ENCODE measurements around the gene NAGPA. TPM values are rescaled to one million over a fixed set of nuclear protein-coding genes. Genes with fewer than 3 reads are reported as not detected.
A peak's percentile ranks its signal among the peaks of the same experiment; 100 is the strongest.
"Not testable (repeated sequence)": the region's sequence is repeated elsewhere in the genome, so short reads cannot be mapped to it uniquely, and the experiment has no call there.

NAGPA gene, protein sequence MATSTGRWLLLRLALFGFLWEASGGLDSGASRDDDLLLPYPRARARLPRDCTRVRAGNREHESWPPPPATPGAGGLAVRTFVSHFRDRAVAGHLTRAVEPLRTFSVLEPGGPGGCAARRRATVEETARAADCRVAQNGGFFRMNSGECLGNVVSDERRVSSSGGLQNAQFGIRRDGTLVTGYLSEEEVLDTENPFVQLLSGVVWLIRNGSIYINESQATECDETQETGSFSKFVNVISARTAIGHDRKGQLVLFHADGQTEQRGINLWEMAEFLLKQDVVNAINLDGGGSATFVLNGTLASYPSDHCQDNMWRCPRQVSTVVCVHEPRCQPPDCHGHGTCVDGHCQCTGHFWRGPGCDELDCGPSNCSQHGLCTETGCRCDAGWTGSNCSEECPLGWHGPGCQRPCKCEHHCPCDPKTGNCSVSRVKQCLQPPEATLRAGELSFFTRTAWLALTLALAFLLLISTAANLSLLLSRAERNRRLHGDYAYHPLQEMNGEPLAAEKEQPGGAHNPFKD
- polyA plus RNA-seq (ENCODE audit: insufficient read length in 12 of 12): 1 to 10 TPM in 10 of 12 donors, not detected in 2; 2.7 to 9.0 (median 4.5) TPM
- long read RNA-seq, donor 1, partial matches to known transcripts: 0 of 2 reads
- long read RNA-seq, donor 1, other reads (novel, unspliced or antisense): 0 of 2 reads
- long read RNA-seq, donor 2: 0 reads
- long read RNA-seq, donor 3, partial matches to known transcripts: 0 of 1 reads
- long read RNA-seq, donor 3, other reads (novel, unspliced or antisense): 0 of 1 reads
- long read RNA-seq, donor 4: 0 reads
- long read RNA-seq, donor 5: 0 reads
- long read RNA-seq, donor 6: 0 reads
- long read RNA-seq, donor 7: 0 reads
- long read RNA-seq, donor 8, partial matches to known transcripts: 0 of 1 reads
- long read RNA-seq, donor 8, other reads (novel, unspliced or antisense): 0 of 1 reads
- long read RNA-seq, donor 9, partial matches to known transcripts: 0 of 1 reads
- long read RNA-seq, donor 9, other reads (novel, unspliced or antisense): 0 of 1 reads
- long read RNA-seq, donor 10, partial matches to known transcripts: 0 of 1 reads
- long read RNA-seq, donor 10, other reads (novel, unspliced or antisense): 0 of 1 reads
- long read RNA-seq, donor 11, partial matches to known transcripts: 0 of 1 reads
- long read RNA-seq, donor 11, other reads (novel, unspliced or antisense): 0 of 1 reads

DNA sequence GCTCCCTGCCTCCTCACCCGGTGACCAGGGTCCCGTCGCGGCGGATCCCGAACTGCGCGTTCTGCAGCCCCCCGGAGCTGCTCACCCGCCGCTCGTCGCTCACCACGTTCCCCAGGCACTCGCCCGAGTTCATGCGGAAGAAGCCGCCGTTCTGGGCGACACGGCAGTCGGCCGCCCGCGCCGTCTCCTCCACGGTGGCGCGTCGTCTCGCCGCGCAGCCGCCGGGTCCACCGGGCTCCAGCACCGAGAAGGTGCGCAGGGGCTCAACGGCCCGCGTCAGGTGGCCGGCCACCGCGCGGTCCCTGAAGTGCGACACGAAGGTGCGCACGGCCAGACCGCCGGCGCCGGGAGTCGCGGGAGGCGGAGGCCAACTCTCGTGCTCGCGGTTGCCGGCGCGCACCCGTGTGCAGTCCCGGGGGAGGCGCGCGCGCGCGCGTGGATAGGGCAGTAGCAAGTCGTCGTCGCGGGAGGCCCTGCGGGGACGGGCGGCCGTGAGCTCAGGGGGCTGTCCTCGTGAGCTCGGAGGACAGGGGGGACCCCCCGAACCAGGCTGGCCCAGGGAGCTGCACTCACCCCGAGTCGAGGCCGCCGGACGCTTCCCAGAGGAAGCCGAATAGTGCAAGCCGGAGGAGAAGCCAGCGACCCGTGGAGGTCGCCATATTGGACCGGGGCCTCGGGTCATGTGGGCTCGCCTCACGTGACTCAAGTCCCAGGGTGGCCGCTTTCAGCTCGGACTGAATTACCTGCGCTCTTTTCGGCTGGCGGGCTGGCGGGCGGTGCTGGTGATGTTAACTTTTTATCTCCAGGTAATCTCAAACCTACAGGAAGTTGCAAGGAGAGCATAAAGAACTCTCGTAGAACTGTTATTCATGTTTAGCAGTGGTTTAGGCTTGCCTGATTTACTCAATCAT, at the start of gene NAGPA:
TSS of gene NAGPA (minus strand) at position 680 of the 911 bp plus-strand sequence. CDS start at position 659, 21 bp downstream.
- peak; percentile 90 for DNase-seq

DNA sequence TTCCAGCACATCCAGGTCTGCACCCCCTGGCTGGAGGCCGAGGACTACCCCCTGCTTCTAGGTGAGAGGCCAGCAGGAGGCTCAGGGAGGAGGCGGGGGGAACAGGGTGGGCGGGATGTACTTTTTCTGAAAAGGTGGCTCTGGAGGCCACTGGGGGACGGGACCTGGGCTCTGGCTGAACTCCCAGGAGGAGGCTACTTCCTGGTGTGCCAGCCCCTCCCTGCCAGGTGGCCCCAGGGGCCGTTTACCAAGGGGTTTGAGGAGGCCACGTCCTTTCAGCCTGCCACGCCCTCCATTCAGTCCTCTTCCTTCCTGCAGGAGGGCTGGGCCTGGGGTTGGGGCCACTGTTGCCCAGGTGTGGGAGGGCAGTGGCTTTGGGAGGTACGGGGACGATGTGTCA, 47.3 kb upstream of the NAGPA start:
- not testable (repeated sequence) for DNase-seq

DNA sequence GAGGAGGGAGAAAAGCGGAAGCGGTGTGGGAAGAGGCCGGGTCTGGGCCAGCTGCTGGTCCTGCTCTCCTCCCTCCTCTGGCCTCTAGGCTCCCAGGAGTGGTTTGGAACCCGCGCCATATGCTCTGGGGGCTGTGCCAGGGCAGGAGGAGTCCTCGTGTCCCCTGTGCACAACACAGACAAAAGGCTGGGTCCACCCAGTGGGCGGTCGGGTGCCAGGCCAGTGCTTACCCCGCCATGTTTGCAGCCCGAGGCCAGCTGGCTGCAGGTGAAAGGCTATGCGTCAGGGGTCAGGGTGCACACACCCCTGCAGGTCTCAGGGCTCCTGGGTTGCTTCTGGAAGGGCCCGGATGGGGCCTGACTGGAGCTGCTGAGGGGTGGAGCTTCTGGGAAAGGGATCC, 46.7 kb upstream of the NAGPA start:
- DNase-seq: not testable (repeated sequence)

DNA sequence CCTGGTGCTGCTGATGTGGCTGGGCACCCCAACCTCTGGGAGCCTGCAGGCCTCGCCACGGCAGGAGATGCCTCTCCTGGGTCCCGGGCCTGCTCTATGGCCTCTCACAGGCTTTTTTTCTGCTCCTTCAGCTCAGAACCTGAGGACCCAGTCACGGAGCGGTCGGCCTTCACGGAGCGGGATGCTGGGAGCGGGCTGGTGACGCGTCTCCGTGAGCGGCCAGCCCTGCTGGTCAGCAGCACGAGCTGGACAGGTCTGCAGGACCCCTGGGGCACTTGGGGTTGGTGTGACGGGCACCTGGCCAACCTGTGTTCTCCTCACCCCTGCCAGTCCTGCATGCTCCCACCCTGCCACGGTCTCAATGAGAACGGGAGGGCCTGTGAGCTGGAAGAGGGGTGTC, 44.9 kb upstream of the NAGPA start:
- DNase-seq: no peak

DNA sequence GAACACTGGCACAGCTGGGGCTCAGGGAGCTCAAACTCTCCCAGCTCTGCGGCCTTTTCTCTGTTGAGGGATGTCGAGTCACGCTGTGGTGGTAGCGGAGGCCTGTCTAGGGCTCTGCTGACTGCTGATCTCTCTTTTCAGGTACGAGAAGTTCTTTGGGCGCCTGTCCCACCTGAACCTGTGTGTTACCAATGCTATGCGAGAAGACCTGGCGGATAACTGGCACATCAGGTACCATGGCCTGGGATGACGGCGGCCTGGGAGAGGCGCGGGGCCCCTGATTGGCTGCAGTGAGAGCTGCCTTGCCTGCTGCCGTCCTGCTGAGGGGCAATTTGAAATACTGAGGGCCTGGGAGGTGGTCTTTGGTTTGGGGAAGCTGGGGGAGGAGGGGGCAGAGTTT, 43.6 kb upstream of the NAGPA start:
- DNase-seq: no peak

DNA sequence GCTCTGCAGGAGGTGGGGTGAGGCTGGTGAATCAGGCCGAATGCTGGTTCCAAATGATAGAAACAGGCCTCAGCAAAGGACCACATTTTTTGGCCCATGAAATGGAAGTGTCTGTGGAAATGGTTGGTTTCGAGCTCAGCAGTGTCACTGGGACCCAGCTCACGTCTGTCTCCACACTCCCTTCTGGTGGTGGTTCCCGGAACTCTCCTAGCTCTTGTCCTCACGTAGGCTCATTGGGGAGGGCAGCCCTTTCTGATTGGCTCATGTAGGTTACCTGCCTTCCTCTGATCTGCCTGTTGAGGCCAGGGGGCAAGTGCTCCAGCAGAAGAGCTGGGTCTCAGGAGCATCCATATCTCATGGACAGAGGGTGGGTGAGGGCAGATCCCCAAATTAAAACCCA, 41.9 kb upstream of the NAGPA start:
- DNase-seq: no peak

DNA sequence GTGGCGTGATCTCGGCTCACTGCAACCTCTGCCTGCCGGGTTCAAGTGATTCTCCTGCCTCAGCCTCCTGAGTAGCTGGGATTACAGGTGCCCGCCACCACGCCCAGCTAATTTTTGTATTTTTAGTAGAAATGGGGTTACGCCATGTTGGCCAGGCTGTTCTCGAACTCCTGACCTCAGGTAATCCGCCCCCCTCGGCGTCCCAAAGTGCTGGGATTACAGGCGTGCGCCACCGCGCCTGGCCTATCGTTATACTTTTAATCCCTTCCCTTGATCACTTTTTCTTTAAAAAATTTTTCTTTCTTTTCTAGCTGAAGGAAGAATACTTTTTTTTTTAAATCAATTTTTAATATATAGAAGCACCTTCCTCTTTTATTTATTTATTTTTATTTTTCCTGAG, 40.0 kb upstream of the NAGPA start:
- not testable (repeated sequence) for DNase-seq

DNA sequence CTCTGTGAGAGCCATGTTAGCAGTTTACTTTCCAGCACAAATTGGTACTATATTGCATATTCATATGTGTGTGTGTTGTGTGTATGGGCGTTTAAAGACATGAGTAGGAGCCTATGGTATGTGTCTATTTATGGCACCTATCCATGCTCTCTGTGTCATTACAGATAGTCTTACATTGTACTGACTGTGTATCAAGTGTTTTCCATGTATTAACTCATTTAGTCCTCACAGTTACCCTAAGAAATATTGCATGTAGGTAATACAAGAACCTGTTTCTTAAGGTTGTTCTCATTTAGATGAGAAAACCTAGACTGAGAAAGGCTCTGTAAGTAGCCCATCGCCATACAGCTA, 39.5 kb upstream of the NAGPA start:
- DNase-seq: no peak

DNA sequence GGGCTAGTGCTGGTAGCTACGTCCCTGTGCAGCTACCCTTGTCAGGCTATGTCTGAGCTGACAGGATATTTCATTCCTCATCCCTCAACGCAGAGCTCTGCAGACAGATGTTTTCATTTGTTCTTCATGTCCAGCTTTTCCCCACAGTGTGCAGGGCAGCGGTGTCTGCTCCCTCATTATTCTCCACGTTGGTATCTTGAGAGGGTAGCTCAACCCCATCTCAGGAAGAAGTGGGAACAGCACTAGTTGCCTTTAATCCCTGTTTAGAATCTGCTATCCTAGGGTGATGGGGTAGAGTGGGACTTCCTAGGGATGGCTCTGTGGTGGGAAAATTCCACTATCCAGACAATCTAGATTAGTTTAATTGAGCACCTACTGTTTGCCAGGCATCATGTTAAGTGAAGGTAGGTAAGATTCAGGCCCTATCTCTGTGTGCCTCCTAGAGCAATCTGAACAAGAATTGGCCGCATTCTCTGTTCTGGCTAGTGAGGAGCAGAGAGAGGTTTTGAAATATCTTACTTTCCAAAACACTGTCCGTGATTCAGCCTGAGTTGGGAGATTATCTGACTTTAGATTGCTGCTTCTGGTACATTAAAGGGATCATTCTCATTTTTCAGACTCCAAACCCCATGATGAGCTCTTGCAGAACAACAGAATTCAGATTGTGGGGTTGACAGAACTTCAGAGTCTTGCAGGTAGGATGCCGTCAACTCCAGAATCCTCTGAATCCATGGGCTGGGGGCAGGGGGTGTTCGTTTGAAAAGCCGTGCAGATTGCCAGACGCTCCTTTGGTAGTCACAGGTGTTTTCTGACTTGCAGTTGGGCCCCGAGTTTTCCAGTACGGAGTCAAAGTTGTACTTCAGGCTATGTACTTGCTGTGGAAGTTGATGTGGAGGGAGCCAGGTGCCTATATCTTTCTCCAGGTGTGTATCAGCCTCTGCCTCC, 38.9 kb upstream of the NAGPA start:
- no peak for DNase-seq

DNA sequence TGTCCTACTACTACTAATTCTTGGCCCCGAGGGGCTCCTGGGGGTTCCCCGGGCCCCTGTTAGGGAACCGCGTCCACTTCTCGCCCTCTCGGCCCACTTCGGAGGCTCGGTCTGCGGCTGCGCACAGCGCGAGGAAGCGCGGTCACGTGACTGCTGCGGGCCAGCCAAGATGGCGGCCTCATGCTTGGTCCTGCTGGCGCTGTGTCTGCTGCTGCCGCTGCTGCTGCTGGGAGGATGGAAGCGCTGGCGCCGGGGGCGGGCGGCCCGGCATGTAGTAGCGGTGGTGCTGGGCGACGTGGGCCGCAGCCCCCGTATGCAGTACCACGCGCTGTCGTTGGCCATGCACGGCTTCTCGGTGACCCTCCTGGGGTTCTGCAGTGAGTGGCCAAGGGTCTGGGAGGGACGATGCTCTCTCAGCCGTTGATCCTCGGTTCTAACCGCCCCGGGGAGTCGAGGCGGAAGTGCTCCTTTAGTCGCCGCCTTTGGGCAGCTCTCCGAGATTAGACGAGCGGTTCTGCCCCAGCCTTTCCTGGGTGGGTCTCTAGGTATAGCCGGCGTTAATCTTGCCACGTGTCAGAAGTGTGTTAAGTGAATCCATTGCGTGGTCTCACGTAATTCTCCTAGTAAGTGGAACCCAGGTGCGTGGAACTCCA, 38.1 kb upstream of the NAGPA start, which contains the start of gene ALG1:
TSS of gene ALG1 (plus strand) at position 163 of the 653 bp plus-strand sequence. CDS start at position 170, 7 bp downstream.
- peak; percentile 93 for DNase-seq

DNA sequence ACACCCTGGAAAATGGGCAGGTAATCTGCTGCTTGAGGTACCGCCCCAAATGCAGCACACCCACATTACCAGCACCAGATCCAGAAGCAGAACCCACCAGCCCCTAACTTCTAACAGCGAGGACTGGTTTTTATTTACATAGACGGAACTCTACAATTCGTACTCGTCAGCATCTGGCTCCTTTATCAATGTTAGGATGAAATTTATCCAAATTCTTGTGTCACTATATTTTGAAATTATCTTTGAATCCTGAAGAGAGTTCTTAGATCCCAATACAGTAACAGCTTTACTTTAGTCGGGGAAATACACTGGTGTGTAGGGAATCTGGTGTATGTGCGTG, 37.6 kb upstream of the NAGPA start:
- no peak for DNase-seq

DNA sequence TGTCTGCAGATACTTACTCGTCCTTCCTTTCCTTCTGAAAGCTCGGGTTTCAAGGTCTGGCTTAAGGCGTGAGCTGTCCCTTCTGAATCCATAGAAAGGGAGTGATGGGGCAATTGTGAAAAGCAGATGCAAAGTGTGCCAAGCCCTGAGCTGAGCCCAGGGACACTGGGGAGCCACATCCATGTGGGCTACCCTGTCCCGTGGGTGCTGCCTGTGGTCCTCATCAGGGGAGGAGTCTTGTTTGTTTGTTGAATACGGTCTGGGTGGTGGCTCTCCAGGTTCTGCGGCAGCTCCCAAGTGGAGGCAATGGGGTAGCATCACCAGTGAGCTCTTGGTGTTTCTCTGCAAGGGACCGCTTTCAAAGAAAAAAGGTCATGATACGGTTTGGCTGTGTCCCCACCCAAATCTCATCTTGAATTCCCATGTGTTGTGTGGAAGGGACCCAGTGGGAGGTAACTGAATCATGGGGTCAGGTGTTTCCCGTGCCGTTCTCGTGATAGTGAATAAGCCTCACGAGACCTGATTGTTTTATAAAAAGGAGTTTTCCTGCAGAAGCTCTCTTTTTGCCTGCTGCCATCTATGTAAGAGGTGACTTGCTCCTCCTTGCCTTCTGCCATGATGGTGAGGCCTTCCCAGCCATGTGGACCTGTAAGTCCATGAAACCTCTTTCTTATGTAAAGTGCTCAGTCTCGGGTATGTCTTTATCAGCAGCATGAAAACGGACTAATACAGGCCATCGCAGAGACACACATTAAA, 36.9 kb upstream of the NAGPA start:
- no peak for DNase-seq

DNA sequence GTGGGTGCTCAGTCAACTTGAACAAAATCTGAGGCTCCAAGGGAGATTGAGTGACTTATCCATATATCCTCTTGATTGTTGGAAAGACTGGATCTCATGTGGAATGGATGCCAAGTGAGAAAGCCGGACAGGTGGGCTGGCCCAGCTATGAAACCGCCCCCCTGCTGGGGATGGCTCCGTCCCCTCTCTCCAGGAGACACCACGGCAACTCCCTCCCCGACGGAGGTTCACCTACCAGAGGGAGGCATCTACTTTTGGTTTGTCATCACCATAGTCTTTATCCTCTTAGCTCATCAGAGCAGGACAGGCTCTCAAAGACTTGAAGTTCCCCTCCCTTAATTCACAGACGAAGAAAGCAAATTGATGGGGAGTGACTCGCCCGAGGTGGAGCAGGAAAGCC, 36.1 kb upstream of the NAGPA start:
- no peak for DNase-seq

DNA sequence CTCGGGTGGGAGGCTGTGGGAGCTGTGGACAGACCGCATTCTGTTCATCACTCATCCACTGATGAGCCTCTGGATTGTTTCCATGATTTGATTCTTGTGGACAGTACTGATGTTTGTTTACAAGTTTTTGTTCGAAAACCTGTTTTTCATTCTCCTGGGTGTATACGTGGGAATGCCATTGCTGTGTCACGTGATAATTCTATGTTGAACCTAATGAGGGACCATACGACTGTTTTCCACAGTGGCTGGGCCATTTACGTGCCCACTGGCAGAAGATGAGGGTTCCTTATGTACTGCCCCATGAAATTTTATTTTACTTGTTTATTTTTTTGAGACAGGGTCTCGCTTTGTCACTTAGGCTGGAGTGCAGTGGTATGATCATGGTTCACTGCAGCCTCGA, 35.3 kb upstream of the NAGPA start:
- no peak for DNase-seq

DNA sequence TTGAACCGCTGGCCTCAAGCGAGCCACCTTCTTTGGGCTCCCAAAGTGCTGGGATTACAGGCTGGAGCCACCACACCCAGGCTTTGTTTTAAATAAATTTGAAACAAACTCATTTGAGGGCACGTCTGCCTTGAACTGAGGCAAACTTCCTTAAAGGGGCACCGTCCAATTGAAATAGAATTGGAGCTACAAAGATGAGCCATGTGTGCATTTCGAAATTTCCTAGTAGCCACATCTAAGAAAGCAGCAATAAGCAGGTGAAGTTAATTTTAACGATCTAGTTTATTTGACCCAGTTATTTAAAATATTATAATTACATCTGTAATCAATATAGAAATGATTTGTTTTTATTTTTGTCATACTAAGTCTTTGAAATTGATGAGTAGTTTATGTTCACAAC, 32.8 kb upstream of the NAGPA start:
- no peak for DNase-seq

DNA sequence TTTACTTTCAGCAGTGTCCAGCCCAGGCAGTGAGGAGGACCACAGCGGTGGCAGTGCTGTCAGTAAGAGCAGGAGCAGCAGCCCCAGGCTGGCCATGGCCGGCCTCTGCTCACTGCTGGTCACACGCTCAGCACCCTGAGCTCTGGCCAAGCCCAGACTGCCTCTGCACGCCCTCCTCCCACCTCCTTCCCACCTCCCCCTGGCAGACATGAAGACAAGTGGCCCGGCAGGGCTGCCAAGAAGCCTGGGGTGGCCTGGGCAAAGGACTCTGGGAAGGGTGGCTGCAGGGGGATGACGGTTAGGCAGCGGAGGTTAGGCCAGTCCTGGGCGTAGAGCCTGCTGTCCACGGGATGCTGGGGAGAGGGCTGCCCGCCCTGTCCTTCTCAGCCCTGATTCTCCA, 32.1 kb upstream of the NAGPA start, which contains the start of gene C16orf89:
TSS of gene C16orf89 (minus strand) at position 144 of the 400 bp plus-strand sequence. CDS start at position 96, 48 bp downstream.
- DNase-seq: no peak

DNA sequence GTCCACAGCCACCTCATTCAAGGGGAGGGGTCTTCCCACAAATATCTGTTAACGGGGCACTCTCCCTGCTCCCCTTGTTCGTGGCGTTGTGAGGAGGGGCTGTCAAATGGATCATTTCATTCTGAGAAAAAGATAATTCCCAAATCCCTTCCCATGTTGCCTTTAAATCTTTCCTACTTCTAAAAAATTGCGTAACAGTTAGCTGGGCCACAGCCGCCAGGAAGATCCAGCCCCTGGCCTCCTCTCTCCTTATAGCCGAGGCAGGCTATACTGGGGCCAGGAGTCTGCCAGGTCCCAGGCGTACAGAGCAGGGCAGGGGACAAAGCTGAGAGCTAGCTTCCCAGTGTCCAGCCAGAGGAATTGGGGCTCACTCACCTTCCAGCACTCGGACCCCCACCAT, 31.6 kb upstream of the NAGPA start:
- DNase-seq: no peak

DNA sequence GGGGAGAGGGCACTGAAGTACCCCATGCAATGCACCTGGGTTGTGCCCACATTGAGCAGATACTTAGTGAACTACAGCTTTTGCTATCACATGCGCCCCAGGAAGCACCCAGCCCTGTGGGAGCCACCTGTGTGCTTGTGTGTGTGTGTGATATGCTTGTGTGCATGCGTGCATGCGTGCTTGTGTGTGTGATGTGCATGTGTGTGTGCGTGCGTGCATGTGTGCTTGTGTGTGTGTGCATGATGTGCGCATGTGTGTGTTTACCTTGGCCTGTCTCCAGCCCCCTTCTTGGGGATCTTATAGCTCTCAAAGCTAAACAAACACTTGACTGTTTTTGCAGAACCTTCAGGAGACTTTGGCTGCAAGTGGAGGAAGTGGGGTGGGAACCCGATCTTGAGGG, 31.2 kb upstream of the NAGPA start:
- DNase-seq: no peak
